Measurements from ENCODE around the gene ANAPC15. TPM values are rescaled to one million over a fixed set of nuclear protein-coding genes. Genes with fewer than 3 reads are reported as not detected.

ANAPC15 gene
- total and polyA plus RNA-seq, 2 experiments from 2014 or later = 52.1 to 117 TPM

DNA sequence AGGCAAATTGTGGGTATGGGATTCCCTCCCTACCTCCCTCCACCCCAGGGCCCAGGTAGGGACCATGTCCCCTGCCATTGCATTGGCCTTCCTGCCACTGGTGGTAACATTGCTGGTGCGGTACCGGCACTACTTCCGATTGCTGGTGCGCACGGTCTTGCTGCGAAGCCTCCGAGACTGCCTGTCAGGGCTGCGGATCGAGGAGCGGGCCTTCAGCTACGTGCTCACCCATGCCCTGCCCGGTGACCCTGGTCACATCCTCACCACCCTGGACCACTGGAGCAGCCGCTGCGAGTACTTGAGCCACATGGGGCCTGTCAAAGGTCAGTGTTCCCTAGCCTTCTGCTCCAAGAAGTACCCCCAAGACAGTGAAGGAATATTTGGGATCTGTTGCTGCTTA, 6.6 kb downstream of the ANAPC15 start, which contains the start of gene TOMT:
TOMT (plus strand) TSS at position 37 of the 400 bp plus-strand sequence; CDS start at position 65, 28 bp downstream.
- H3F3A ChIP-seq (replicated peaks; ENCODE audit: low read depth) = peaks cover 9% of the 10 kb centered on the region; the same call in 1 of the 2 replicates
- H4K20me1 ChIP-seq (replicated peaks; ENCODE audit: insufficient read depth) = no peaks in the 10 kb centered on the region
- TF ChIP-seq ZNF462 (CRISPR knock-in tag; IDR thresholded peaks at IDR 0.05) (no peak), NANOG (IDR thresholded peaks at IDR 0.05; ENCODE audit: borderline replicate concordance) (no peak), ZNF331 (CRISPR knock-in tag; IDR thresholded peaks at IDR 0.05; ENCODE audit: low read depth) (no peak), CREB1 (CRISPR knock-in tag; IDR thresholded peaks at IDR 0.05; ENCODE audit: low read depth) (no peak), JUNB (IDR thresholded peaks at IDR 0.05; ENCODE audit: unreplicated experiment) (no peak), EZH2 (IDR thresholded peaks at IDR 0.05; ENCODE audit: low read depth, unreplicated experiment) (no peak), POLR2AphosphoS5 (IDR thresholded peaks at IDR 0.05; ENCODE audit: low read depth) (no peak), CTCF (conservative IDR thresholded peaks at IDR 0.05; ENCODE audit: low read depth in 2 of 2) (no peak), STAT1 (IDR thresholded peaks at IDR 0.05; ENCODE audit: unreplicated experiment) (no peak), EZH2phosphoT487 (IDR thresholded peaks at IDR 0.05; ENCODE audit: unreplicated experiment) (no peak), ZNF114 (CRISPR knock-in tag; IDR thresholded peaks at IDR 0.05) (no peak)
- TF ChIP-seq, protein P1, sequence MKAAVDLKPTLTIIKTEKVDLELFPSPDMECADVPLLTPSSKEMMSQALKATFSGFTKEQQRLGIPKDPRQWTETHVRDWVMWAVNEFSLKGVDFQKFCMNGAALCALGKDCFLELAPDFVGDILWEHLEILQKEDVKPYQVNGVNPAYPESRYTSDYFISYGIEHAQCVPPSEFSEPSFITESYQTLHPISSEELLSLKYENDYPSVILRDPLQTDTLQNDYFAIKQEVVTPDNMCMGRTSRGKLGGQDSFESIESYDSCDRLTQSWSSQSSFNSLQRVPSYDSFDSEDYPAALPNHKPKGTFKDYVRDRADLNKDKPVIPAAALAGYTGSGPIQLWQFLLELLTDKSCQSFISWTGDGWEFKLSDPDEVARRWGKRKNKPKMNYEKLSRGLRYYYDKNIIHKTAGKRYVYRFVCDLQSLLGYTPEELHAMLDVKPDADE (IDR thresholded peaks at IDR 0.05) = no peak
- TF ChIP-seq, protein P2, sequence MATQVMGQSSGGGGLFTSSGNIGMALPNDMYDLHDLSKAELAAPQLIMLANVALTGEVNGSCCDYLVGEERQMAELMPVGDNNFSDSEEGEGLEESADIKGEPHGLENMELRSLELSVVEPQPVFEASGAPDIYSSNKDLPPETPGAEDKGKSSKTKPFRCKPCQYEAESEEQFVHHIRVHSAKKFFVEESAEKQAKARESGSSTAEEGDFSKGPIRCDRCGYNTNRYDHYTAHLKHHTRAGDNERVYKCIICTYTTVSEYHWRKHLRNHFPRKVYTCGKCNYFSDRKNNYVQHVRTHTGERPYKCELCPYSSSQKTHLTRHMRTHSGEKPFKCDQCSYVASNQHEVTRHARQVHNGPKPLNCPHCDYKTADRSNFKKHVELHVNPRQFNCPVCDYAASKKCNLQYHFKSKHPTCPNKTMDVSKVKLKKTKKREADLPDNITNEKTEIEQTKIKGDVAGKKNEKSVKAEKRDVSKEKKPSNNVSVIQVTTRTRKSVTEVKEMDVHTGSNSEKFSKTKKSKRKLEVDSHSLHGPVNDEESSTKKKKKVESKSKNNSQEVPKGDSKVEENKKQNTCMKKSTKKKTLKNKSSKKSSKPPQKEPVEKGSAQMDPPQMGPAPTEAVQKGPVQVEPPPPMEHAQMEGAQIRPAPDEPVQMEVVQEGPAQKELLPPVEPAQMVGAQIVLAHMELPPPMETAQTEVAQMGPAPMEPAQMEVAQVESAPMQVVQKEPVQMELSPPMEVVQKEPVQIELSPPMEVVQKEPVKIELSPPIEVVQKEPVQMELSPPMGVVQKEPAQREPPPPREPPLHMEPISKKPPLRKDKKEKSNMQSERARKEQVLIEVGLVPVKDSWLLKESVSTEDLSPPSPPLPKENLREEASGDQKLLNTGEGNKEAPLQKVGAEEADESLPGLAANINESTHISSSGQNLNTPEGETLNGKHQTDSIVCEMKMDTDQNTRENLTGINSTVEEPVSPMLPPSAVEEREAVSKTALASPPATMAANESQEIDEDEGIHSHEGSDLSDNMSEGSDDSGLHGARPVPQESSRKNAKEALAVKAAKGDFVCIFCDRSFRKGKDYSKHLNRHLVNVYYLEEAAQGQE (IDR thresholded peaks at IDR 0.05; ENCODE audit: unreplicated experiment) = no peak
- peaks cover 29% of the 10 kb centered on the region for H3K4me1 Mint-ChIP-seq
- no peaks in the 10 kb centered on the region for H3K27me3 ChIP-seq (ENCODE audit: insufficient read depth)
- peaks cover 15% of the 10 kb centered on the region for H3K36me3 Mint-ChIP-seq (ENCODE audit: low read depth)
- no peak within 1 kb of the TSS for H3K4me3 Mint-ChIP-seq
- H3K9me3 Mint-ChIP-seq = no peaks in the 10 kb centered on the region; the same call in 1 of the 3 replicates
- no peak within 1 kb of the TSS for H3K4me3 ChIP-seq
- H3K4me1 ChIP-seq (ENCODE audit: insufficient read depth) = peaks cover 6% of the 10 kb centered on the region; the same call in 1 of the 2 replicates
- H3K79me2 ChIP-seq (replicated peaks; ENCODE audit: insufficient read depth) = peaks cover 20% of the 10 kb centered on the region
- DNase-seq (ENCODE audit: low spot score) (no peak), ATAC-seq (no peak)
- no peak within 1 kb of the TSS for H3K27ac Mint-ChIP-seq
- no peak within 1 kb of the TSS for H3K27ac ChIP-seq (ENCODE audit: low read depth)
- no peak within 1 kb of the TSS for H2AFZ ChIP-seq
- no peaks in the 10 kb centered on the region for H3K9me2 ChIP-seq (ENCODE audit: insufficient read depth)
- no peaks in the 10 kb centered on the region for H3K36me3 ChIP-seq (ENCODE audit: insufficient read depth)
- H3K4me2 ChIP-seq = no peak within 1 kb of the TSS
- peaks cover 9% of the 10 kb centered on the region for H3K27me3 Mint-ChIP-seq (ENCODE audit: insufficient read depth, low read depth, poor library complexity)

All from GM23338 (cell line).